ACC112 (cell line): Measurements from ENCODE around the gene GAL3ST2.

Experiments used
- H2AFZ ChIP-seq: fragments of 200-600 bp; sonication (generic); one replicate; pipeline ENCODE4 v1.6.0; 2017; ENCODE audit warnings: antibody characterized with exemption, low read length; ENCODE audit not compliant: unreplicated experiment
- H3K27ac ChIP-seq: fragments of 200-600 bp; sonication (generic); 2 replicates; pipeline ENCODE4 v1.5.1; 2014; ENCODE audit warnings: low read depth, mild to moderate bottlenecking, antibody characterized with exemption, low read length, moderate library complexity
- H3K27me3 ChIP-seq: fragments of 200-600 bp; sonication (generic); 2 replicates; pipeline ENCODE4 v1.6.1; 2014; ENCODE audit warnings: mild to moderate bottlenecking, antibody characterized with exemption, low read length, moderate library complexity, mixed read lengths; ENCODE audit not compliant: insufficient read depth
- H3K36me3 ChIP-seq: fragments of 200-600 bp; sonication (generic); 2 replicates; pipeline ENCODE4 v1.6.1; 2016; ENCODE audit warnings: mild to moderate bottlenecking, antibody characterized with exemption, low read length, moderate library complexity, mixed read lengths; ENCODE audit not compliant: insufficient read depth
- H3K4me1 ChIP-seq: fragments of 200-600 bp; sonication (generic); one replicate; pipeline ENCODE4 v1.6.1; 2016; ENCODE audit warnings: low read length, mixed read lengths; ENCODE audit not compliant: insufficient read depth, unreplicated experiment, control insufficient read depth
- H3K4me3 ChIP-seq: fragments of 200-600 bp; sonication (generic); 2 replicates; pipeline ENCODE4 v1.5.1; 2014; ENCODE audit warnings: mild to moderate bottlenecking, low read depth, low read length
- H3K79me2 ChIP-seq: fragments of 200-600 bp; sonication (generic); one replicate; pipeline ENCODE4 v1.6.0; 2016; ENCODE audit warnings: low read length; ENCODE audit not compliant: control insufficient read depth, unreplicated experiment, insufficient read depth

Gene GAL3ST2

DNA sequence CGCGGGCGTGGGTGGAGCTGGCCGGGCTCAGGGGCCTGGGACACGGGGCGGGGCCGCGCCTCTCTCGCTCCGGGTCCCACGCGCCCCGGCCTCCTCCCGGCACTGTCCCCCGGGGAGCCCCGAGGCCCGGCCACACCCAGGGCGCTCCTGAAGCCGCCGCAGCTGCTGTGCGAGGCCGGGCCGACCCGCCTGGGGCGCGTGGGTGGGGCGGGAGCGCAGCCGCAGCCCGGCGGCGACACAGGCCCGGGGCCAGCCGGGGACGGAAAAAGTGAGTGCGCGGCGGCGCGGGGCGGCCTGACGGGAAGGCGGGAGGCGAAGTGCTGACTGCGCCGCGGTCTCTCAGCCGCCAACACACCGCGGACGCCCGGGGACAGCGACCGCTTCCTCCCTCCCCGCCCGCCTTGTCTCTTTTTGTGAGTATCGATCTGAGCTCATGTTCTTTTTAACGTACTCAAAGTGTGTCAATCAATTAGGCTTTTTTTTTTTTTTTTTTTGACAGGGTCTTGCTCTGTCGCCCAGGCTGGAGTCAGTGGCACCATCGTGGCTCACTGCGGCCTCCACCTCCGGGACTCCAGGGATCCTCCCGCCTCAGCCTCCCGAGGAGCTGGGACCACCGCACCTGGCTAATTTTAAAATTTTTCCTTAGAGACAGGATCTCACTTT lies 67.6 kb downstream of the GAL3ST2 start:
- Histone ChIP-seq H3K79me2 (no peaks in the 10 kb centered on the region), H2AFZ (peak overlapping the region; percentile 38), H3K4me3 (peak overlapping the region; percentile 79), H3K36me3 (no peaks in the 10 kb centered on the region), H3K27ac (no peak overlapping the region), H3K4me1 (peaks cover 5% of the 10 kb centered on the region), H3K27me3 (no peaks in the 10 kb centered on the region)

DNA sequence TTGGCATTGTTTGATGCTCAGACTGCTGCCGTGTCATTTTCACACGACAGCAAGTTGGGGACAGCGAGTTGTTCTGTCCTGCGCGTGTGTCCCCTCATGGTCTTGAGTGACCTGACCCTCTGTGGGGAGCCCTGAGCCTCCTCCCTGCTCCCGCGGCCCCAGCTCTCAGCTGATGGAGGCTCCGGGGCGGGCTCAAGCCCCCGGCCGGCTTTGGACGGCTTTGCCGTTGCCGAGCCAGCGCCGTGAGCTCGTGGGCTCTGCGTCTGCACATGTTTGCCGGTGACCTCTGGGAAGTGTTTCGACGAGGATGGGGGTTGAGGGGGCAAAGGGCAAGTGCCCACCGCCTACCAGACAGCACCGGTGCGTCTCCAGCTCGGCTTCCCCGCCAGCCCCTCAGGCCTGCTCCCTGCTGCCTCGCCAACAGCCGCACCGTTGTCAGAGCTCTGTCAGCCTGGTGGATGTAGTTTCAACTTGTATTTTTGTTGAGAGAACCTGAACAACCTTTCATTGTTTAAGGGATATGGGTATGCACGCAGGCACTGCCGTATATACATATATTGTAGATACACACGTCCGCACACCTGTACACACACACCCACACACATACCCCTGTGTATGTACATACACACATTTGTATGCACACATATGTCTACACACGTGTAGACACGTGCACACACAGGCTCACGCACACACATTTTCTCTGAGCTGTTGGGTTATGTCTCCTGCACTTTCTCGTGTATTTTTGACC lies 68.4 kb downstream of the GAL3ST2 start:
- no peak overlapping the region for H3K27ac ChIP-seq
- no peaks in the 10 kb centered on the region for H3K79me2 ChIP-seq
- H2AFZ ChIP-seq, result no peak overlapping the region
- no peaks in the 10 kb centered on the region for H3K27me3 ChIP-seq
- peak overlapping the region; percentile 79 for H3K4me3 ChIP-seq
- no peaks in the 10 kb centered on the region for H3K36me3 ChIP-seq
- H3K4me1 ChIP-seq, result peaks cover 5% of the 10 kb centered on the region

DNA sequence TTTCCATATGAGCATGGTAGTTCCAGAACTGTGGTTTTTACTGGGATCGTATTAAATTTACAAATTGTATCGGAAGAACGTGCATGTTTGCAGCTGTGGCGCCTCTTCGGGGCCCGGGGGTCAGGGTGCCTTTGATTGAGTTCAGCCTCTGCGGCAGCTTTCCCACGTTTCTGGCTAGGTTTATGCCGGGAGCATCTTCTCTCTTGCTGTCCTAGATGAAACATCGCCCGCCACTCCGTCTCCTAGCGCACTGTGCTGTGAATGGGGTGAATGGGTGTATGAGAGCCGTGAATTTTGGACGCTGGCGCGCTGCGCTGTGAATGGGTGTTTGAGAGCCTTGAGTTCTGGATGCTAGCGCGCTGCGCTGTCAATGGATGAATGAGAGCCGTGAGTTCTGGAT lies 69.8 kb downstream of the GAL3ST2 start:
- Histone ChIP-seq H3K27me3 (no peaks in the 10 kb centered on the region), H3K36me3 (no peaks in the 10 kb centered on the region), H3K27ac (no peak overlapping the region), H3K79me2 (no peaks in the 10 kb centered on the region), H3K4me3 (no peak overlapping the region), H3K4me1 (peaks cover 5% of the 10 kb centered on the region), H2AFZ (no peak overlapping the region)

DNA sequence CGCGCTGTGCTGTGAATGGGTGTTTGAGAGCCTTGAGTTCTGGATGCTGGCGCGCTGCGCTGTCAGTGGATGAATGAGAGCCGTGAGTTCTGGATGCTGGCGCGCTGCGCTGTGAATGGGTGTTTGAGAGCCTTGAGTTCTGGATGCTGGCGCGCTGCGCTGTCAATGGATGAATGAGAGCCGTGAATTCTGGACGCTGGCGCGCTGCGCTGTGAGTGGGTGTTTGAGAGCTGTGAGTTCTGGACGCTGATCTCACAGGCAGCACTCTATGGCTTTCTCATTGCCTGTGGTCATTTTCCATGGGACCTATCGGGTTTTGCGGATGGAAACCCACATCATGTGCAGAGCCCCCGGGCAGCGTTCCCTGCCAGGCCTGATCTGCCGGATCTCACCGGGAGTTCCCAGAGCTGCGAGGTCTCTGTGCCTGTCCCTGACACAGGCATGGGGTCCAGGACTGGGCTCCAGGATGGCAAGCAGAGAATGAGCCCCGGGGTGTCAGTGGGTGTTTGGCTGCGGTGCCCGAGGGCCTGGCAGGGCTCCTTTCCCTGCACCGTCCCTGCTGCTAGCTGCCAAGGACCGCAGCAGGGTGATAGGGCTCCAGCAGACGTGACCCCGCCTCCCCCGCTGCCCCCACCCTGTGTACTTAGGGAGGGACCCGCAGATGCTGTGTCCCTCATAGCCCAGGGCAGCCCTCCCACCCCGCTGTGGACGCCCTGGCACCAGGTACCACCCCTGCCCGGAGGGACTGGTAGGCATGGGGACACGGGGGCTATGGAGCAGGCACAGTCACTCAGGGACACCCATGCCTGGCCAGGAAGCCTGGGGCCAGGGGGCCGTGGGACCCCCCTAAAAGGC lies 72.4 kb downstream of the GAL3ST2 start:
- H3K27ac ChIP-seq, result no peak overlapping the region
- no peaks in the 10 kb centered on the region for H3K79me2 ChIP-seq
- no peaks in the 10 kb centered on the region for H3K27me3 ChIP-seq
- no peaks in the 10 kb centered on the region for H3K36me3 ChIP-seq
- peaks cover 5% of the 10 kb centered on the region for H3K4me1 ChIP-seq
- H2AFZ ChIP-seq, result no peak overlapping the region
- no peak overlapping the region for H3K4me3 ChIP-seq

DNA sequence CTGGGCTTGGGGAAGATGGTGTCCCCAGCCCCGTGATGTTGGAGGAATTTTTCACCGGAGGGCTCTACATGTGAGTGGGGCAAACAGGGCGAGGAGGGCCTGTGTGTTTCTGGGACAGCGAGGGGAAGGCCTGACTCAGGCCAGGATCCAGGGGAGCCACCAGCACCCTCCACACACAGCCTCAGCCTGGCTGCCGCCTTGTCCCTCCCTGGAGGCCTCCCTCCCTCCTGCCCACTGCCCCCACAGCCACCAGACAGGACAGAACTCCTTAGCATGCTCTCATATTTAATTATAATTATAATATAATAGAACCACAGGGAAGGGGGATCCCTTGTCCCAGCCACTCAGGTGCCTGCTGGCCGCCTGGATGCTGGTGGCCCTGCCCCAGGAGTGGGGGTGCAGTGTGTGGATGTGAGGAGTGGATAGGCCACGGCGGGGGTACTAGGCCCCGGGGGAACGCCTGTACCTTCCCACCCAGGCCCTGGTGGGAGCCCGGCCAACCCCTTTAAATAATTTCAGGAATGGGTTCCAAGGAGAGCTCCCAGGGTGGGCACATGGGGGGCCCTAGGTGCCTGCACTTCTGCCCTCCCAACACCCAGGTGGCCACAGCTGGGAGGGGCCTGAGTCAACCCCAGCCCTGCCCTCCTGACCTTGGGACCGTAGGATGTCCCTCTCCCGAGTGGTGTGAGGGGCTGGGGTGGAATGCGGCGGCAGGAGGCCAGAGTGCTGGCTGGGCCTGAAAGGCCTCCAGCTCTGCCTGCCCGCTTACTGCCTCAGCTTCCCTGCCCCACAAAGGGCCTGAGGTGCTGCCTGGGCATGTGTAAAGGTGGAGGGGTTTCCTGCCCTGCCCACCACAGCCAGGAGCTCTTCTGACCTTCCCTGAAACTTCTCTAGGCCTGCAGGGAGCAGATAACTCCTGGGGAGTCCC lies 73.3 kb downstream of the GAL3ST2 start:
- H3K27ac ChIP-seq, result no peak overlapping the region
- H3K4me3 ChIP-seq, result no peak overlapping the region
- no peaks in the 10 kb centered on the region for H3K79me2 ChIP-seq
- no peak overlapping the region for H2AFZ ChIP-seq
- H3K36me3 ChIP-seq, result no peaks in the 10 kb centered on the region
- H3K27me3 ChIP-seq, result no peaks in the 10 kb centered on the region
- peaks cover 1% of the 10 kb centered on the region for H3K4me1 ChIP-seq

DNA sequence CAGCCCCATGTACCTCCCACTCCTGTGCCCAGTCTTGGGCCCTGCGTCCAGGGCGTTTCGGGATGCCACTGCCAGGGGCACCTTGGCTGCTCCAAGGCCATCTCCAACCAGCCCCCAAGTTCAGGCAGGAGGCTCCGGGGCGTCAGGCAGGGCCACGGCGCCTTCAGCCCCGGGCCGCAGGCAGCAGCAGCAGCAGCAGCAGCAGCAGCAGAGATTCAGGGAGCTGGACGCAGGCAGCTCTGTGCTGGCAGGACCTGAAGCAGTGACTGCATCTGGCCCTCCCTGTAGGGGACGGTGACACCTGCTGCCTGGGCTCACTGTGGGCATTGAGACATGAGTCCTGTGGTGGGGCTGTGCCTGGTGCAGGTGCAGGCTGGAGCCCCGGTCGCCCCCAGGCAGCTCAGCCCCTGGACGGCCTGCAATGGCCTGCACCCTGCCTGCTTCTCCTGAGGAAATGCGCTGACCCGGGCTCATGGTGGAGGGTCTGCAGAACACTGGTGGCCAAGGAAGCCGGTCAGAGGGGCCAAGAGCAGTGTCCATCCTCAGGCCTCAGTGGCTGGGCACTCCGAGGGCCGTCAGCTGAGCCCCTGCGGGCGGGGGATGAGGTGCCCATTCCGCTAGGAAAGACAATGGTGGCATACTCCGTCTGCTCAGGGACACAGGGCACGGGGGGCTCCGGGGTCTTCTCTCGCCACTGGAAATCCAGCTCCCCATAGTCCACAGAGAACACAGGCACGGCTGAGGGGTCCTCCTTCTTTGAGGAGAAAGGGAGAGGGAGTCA lies 74.1 kb downstream of the GAL3ST2 start:
- no peaks in the 10 kb centered on the region for H3K27me3 ChIP-seq
- no peak overlapping the region for H3K4me3 ChIP-seq
- H2AFZ ChIP-seq, result no peak overlapping the region
- no peaks in the 10 kb centered on the region for H3K36me3 ChIP-seq
- no peaks in the 10 kb centered on the region for H3K4me1 ChIP-seq
- no peak overlapping the region for H3K27ac ChIP-seq
- H3K79me2 ChIP-seq, result no peaks in the 10 kb centered on the region

DNA sequence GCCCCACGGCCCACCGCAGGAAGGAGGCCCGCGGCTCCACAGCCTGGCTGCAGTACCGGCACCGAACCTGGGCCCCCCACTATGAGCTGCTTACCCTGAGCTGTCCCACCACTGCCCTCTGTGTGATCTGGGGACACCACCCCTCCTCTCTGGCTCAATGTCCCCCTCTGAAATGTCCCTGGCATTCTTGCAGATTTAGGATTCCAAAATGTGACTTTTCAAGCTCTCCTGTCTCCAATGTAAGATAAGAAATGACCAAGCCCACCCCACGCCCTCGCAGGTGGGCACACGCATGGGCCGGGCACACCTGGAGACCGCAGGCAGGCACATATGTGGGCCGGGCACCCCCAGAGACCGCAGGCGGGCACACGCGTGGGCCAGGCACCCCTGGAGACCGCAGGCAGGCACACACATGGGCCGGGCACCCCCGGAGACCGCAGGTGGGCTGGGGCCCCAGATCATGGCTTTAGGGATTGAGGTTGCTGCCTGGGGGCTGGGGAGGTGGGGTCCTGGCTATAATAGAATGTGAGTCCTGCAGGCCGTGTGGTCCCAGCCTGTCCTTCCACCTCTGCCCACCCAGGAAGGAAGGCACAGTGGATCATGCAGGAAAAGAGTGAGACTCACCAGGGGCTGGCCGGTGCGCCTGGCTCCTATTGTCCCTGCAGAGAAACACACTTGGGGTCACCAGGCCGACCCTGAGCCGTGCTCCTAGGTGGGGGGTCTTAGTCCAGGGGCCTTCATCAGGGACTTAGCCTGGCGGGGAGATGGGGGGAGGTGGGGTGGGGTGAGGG lies 74.9 kb downstream of the GAL3ST2 start:
- Histone ChIP-seq H3K4me1 (no peaks in the 10 kb centered on the region), H3K4me3 (no peak overlapping the region), H3K27me3 (no peaks in the 10 kb centered on the region), H3K79me2 (no peaks in the 10 kb centered on the region), H2AFZ (no peak overlapping the region), H3K27ac (no peak overlapping the region), H3K36me3 (no peaks in the 10 kb centered on the region)

DNA sequence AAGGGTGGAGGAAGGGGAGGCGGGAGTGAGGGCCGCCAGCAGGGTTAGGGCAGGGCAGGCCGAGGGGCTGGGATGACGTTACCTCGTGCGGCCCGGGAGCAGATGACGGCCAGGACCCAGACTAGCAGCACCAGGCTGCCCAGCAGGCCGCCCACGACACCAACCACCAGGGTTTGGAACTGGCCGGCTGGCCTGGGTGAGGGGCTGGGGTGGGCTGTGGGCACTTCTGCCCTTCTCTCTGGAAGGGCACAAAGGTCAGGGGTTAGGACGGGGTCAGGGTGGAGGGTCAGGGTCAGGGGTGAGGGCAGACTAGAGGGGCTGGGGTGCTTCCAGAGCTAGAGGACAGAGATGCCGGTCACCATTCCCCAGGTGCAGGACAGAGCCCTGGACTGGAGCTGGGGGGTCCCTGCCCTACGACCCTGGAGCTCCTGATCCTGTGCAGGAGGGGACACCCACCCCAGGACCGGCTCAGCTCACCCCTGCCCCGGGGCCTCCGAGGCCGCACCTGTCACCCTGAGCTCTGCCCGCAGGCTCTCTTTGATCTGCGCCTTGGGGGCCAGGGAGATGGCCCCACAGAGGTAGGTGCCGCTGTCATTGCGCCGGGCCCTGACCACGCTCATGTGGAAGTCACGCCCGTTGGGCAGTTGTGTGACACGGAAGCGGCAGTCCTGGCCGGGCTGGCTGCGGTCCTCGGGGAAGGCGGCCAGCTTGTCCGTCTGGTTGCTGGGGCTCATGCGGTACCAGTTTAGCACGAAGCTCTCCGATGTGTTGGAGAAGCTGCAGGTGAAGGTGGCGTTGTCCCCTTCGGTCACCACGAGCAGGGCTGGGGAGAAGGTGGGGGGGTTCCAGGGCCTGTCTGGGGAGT lies 75.7 kb downstream of the GAL3ST2 start:
- Histone ChIP-seq H2AFZ (no peak overlapping the region), H3K4me3 (no peak overlapping the region), H3K27me3 (no peaks in the 10 kb centered on the region), H3K4me1 (no peaks in the 10 kb centered on the region), H3K79me2 (no peaks in the 10 kb centered on the region), H3K36me3 (no peaks in the 10 kb centered on the region), H3K27ac (no peak overlapping the region)
